Right lobe of liver (tissue), 6 donors: Measurements from ENCODE around the gene PDE6D. TPM values are rescaled to one million over a fixed set of nuclear protein-coding genes. Genes with fewer than 3 reads are reported as not detected.
A peak's percentile ranks its signal among the peaks of the same experiment; 100 is the strongest.

Experiments
- ATAC-seq, 4 donors: fragments of 200-7000 bp; cut with Tn5 transposase; one replicate each; pipeline ENCODE4 v1.9.1; 2020; ENCODE audit warnings: mild to moderate bottlenecking in 4 of 4, moderate library complexity in 4 of 4
- DNase-seq, 3 donors: peaks; one replicate each; pipeline ENCODE4 v3.0.0-alpha.2; 2020
- H3K27ac ChIP-seq, 3 donors: fragments of 200-600 bp; one replicate each; pipeline ENCODE4 v1.8.0; 2022
- H3K27me3 ChIP-seq, 2 donors: fragments of 200-600 bp; one replicate each; pipeline ENCODE4 v1.8.0; 2022
- H3K36me3 ChIP-seq, 4 donors: fragments of 200-600 bp; sonication (generic) in 1 of 4; one replicate each; pipeline versions ENCODE4 v1.5.1 to v1.8.0; 2017 to 2022; ENCODE audit warnings: control low read depth in 1 of 4
- H3K4me1 ChIP-seq, 4 donors: fragments of 200-600 bp; sonication (generic) in 1 of 4; one replicate each; pipeline versions ENCODE4 v1.5.1 to v1.8.0; 2017 to 2022; ENCODE audit warnings: control low read depth in 1 of 4
- H3K4me3 ChIP-seq, 3 donors: fragments of 200-600 bp; one replicate each; pipeline ENCODE4 v1.8.0; 2022
- H3K9me3 ChIP-seq, 4 donors: fragments of 200-600 bp; sonication (generic) in 1 of 4; one replicate each; pipeline versions ENCODE4 v1.5.1 to v1.8.0; 2017 to 2022; ENCODE audit warnings: control low read depth in 1 of 4
- CTCF ChIP-seq, 4 donors: fragments of 200-600 bp in 3 of 4; fragments of 450-650 bp in 1 of 4; IDR thresholded peaks; one replicate each; pipeline versions ENCODE4 v1.5.1 to v1.8.0; 2016 to 2022; ENCODE audit warnings: antibody characterized with exemption in 4 of 4, mild to moderate bottlenecking in 2 of 4
- POLR2A ChIP-seq: fragments of 450-650 bp; IDR thresholded peaks from one replicate; pipeline ENCODE4 v1.6.1; 2017; ENCODE audit warnings: antibody characterized with exemption, mild to moderate bottlenecking
- WGBS: methylation state at CpG from one replicate; pipeline ENCODE4 v1.1.6; 2018; ENCODE audit warnings: low coverage, low lambda C conversion rate; ENCODE audit not compliant: insufficient coverage; ENCODE audit errors: missing lambda C conversion rate; 5-methylcytosine and 5-hydroxymethylcytosine counted together
- intact Hi-C, 2 donors: fragments of 100-400 bp; cut with DNase I; formaldehyde crosslinking; loops; one replicate each; pipeline versions ENCODE4 v1.11.2 to v1.14.1; 2022
- total RNA-seq, 6 experiments: library from RNA; depleted of rRNA in 2 of 6; stranded (reverse); fragments of >200 nt in 2 of 6; fragmentation: NEBNext Ultra II Directional in 3 of 6; extraction: Animal tissue kit (Norgen Biotek cat#: 25700) in 3 of 6; gene quantifications; one replicate each; pipeline versions ENCODE4 v1.1.0 to v1.2.4, GENCODE V29; 2016 to 2023
- donor health status: DM: no; HTN: yes; CAD: no.
- donor health status: DM: no; HTN: no; CAD: no.
- donor health status: DM: no; HTN: no; CAD: no.
- donor health status: DM: no; HTN: yes; CAD: no.
- donor health status: DM: no; HTN: yes; CAD: no.

Gene PDE6D
- total RNA-seq, 6 experiments from 2014 or later, result 7.1 to 10.4 (median 8.3) TPM

DNA sequence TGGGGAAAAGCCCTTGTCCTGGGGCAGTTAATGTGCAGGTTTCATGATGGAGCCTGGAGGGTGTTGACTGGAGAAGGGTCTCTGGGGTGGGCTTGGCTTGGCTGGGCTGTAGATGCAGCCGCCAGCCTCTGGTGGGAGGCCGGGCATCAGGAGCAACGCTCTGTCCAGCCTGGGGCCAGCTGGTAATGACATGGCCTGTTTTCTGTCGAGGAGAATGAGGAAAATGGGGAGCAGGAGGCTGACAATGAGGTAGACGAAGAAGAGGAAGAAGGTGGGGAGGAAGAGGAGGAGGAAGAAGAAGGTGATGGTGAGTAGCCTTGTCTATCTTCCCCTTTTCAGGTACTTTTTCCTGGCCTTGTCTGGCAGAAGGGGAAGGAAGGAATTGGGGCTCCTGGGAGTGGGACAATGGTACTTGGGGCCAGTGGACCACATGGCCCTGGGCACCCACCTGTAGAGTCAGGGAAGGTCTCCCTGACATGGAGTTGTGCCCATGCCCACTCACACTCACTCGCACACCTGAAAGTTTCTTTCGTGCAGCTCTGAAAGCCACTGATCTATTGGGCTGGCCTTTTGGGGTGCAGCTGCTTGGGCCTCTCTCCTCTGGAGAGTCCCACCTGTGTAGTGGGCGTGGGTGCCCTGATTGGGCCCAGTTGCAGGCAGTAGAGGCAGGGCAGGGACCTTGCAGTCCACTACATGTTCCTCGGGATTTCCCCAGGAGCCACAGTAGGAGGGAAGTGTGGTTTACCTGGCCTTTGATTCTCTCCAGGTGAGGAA, 69.2 kb downstream of the PDE6D start:
- TF ChIP-seq POLR2A, result no peak
- no peak for TF ChIP-seq CTCF (IDR thresholded peaks at IDR 0.05)
- DNase-seq (no peak), ATAC-seq (no peak)
- Histone ChIP-seq H3K4me1 (peaks cover 0 to 20% (median 10%) of the 10 kb centered on the region in 4 donors), H3K9me3 (no peaks in the 10 kb centered on the region), H3K4me3 (peak overlapping the region; percentile 71 to 97 (median 94)), H3K36me3 (peaks cover 0 to 11% (median 4%) of the 10 kb centered on the region in 4 donors), H3K27ac (peak overlapping the region in 2 of 3 donors; percentile 65 to 100), H3K27me3 (no peaks in the 10 kb centered on the region)
- 33% methylated on average over 7 of the region's 9 CpGs for WGBS
- intact Hi-C loops, result loop anchor here (5.0 to 10.0 kb wide), 3 partner anchors 35 to 97 kb away; partner anchors contain the start of genes COPS7B (in 1 of the 2) and PDE6D (in 1 of the 2)

GRCh38 chr2:231710799-231711676, 70.0 kb downstream of the PDE6D start:
- DNase-seq (peak in 2 of 3 donors; percentile 48 to 60), ATAC-seq (no peak)
- WGBS, result 3% methylated on average over 14 of the region's 43 CpGs
- Histone ChIP-seq H3K27me3 (no peaks in the 10 kb centered on the region), H3K36me3 (peaks cover 0 to 11% (median 4%) of the 10 kb centered on the region in 4 donors), H3K9me3 (no peaks in the 10 kb centered on the region), H3K4me1 (peaks cover 0 to 21% (median 10%) of the 10 kb centered on the region in 4 donors), H3K4me3 (peak overlapping the region; percentile 71 to 97 (median 94)), H3K27ac (peak overlapping the region; percentile 65 to 100 (median 96))
- TF ChIP-seq POLR2A, result no peak
- TF ChIP-seq CTCF (IDR thresholded peaks at IDR 0.05), result peak in 2 of 4 donors; percentile 3 to 4
- intact Hi-C loops, result loop anchor here (5.0 to 10.0 kb wide), 3 partner anchors 34 to 96 kb away; partner anchors contain the start of genes COPS7B (in 1 of the 2) and PDE6D (in 1 of the 2)

GRCh38 chr2:231709981-231710798, 70.9 kb downstream of the PDE6D start:
- intact Hi-C loops, result loop anchor here (5.0 to 10.0 kb wide), 3 partner anchors 33 to 95 kb away; partner anchors contain the start of genes COPS7B (in 1 of the 2) and PDE6D (in 1 of the 2)

More at GRCh38 chr2:231709981-231710798, 70.9 kb downstream of the PDE6D start:
- WGBS, result 0% methylated on average over 2 of the region's 105 CpGs
- ATAC-seq, result peak; percentile 21 to 45 (median 35)
- Histone ChIP-seq H3K4me3 (peak overlapping the region; percentile 71 to 97 (median 94)), H3K9me3 (no peaks in the 10 kb centered on the region), H3K36me3 (peaks cover 0 to 11% (median 4%) of the 10 kb centered on the region in 4 donors), H3K4me1 (peaks cover 0 to 27% (median 13%) of the 10 kb centered on the region in 4 donors), H3K27ac (peak overlapping the region; percentile 91 to 100 (median 96)), H3K27me3 (no peaks in the 10 kb centered on the region)
- DNase-seq, result peak; percentile 88 to 89 (median 89)
- peak; percentile 77 to 99 (median 90) for TF ChIP-seq CTCF (IDR thresholded peaks at IDR 0.05)
- TF ChIP-seq POLR2A, result peak; percentile 93
